CD14-positive monocyte (primary cell): ENCODE measurements around the gene SGO2. TPM values are rescaled to one million over a fixed set of nuclear protein-coding genes. Genes with fewer than 3 reads are reported as not detected.

Experiments
- DNase-seq, 3 donors: peaks; one replicate each; pipeline ENCODE4 v3.0.0-alpha.2; 2011 to 2022
- H2AFZ ChIP-seq: 2 replicates; pipeline ENCODE4 v1.6.0; 2012; ENCODE audit warnings: mild to moderate bottlenecking, low read depth, low read length, inconsistent platforms; ENCODE audit not compliant: insufficient read depth, poor library complexity, severe bottlenecking
- H3K27ac ChIP-seq, 2 donors: 1 replicate in 1 of 2; 2 replicates in 1 of 2; pipeline ENCODE4 v1.5.1; 2012 to 2013; ENCODE audit warnings: low read length in 2 of 2, control low read depth in 1 of 2, inconsistent platforms in 1 of 2, low read depth in 1 of 2, mild to moderate bottlenecking in 1 of 2
- H3K27me3 ChIP-seq, 2 donors: one replicate each; pipeline versions ENCODE4 v1.6.0 to v1.6.1; 2011 to 2013; ENCODE audit warnings: low read length in 2 of 2; ENCODE audit not compliant: control insufficient read depth in 2 of 2, insufficient read depth in 2 of 2
- H3K36me3 ChIP-seq, 2 donors: replicated peaks in 1 of 2; 1 replicate in 1 of 2; 2 replicates in 1 of 2; pipeline versions ENCODE4 v1.5.1 to v1.6.1; 2012 to 2013; ENCODE audit warnings: low read length in 2 of 2, control low read depth in 1 of 2, inconsistent platforms in 1 of 2, mild to moderate bottlenecking in 1 of 2; ENCODE audit not compliant: insufficient read depth in 2 of 2, control insufficient read depth in 1 of 2
- H3K4me1 ChIP-seq, 2 donors: 1 replicate in 1 of 2; 2 replicates in 1 of 2; pipeline versions ENCODE4 v1.5.1 to v1.6.1; 2012 to 2013; ENCODE audit warnings: low read length in 2 of 2, control low read depth in 1 of 2, inconsistent platforms in 1 of 2, mild to moderate bottlenecking in 1 of 2, moderate library complexity in 1 of 2; ENCODE audit not compliant: insufficient read depth in 2 of 2, control insufficient read depth in 1 of 2
- H3K4me2 ChIP-seq: replicated peaks from 2 replicates; pipeline ENCODE3; 2012; ENCODE audit warnings: low read length, moderate library complexity, mild to moderate bottlenecking; ENCODE audit not compliant: poor library complexity, severe bottlenecking; ENCODE audit errors: extremely low read depth
- H3K4me3 ChIP-seq, 3 experiments: fragments of 200-600 bp in 1 of 3; sonication (generic) in 1 of 3; replicated peaks in 1 of 3; 1 replicate in 2 of 3; 2 replicates in 1 of 3; pipeline ENCODE4 v1.5.1; 2011 to 2013; ENCODE audit warnings: low read length in 3 of 3, mild to moderate bottlenecking in 3 of 3, control low read depth in 2 of 3, low read depth in 2 of 3, inconsistent platforms in 1 of 3, moderate library complexity in 1 of 3
- H3K79me2 ChIP-seq: 2 replicates; pipeline ENCODE4 v1.6.0; 2012; ENCODE audit warnings: mild to moderate bottlenecking, control low read depth, inconsistent platforms, low read length, moderate library complexity; ENCODE audit not compliant: insufficient read depth
- H3K9ac ChIP-seq: 2 replicates; pipeline ENCODE4 v1.6.0; 2017; ENCODE audit warnings: low read length, mild to moderate bottlenecking; ENCODE audit not compliant: insufficient read depth, poor library complexity, severe bottlenecking
- H3K9me3 ChIP-seq, 2 donors: replicated peaks in 1 of 2; 1 replicate in 1 of 2; 2 replicates in 1 of 2; pipeline versions ENCODE4 v1.5.1 to v1.6.1; 2012 to 2013; ENCODE audit warnings: low read length in 2 of 2, control low read depth in 1 of 2; ENCODE audit not compliant: control insufficient read depth in 1 of 2, insufficient read depth in 1 of 2
- H4K20me1 ChIP-seq: 2 replicates; pipeline ENCODE4 v1.6.0; 2012; ENCODE audit warnings: mild to moderate bottlenecking, low read length, control low read depth, moderate library complexity; ENCODE audit not compliant: insufficient read depth
- H3K27ac Mint-ChIP-seq, 7 donors: one replicate each; pipeline ENCODE4 v1.8.0; 2020; ENCODE audit warnings: mild to moderate bottlenecking in 7 of 7, mixed read lengths in 7 of 7, moderate library complexity in 6 of 7, inconsistent platforms in 2 of 7
- H3K27me3 Mint-ChIP-seq, 3 donors: one replicate each; pipeline ENCODE4 v1.8.0; 2021 to 2022; ENCODE audit warnings: low read depth in 3 of 3, mild to moderate bottlenecking in 3 of 3, mixed read lengths in 3 of 3, moderate library complexity in 3 of 3, inconsistent platforms in 1 of 3
- H3K36me3 Mint-ChIP-seq, 2 donors: one replicate each; pipeline ENCODE4 v1.8.0; 2020; ENCODE audit warnings: mixed read lengths in 2 of 2, inconsistent platforms in 1 of 2, mild to moderate bottlenecking in 1 of 2
- H3K4me1 Mint-ChIP-seq: one replicate; pipeline ENCODE4 v1.8.0; 2020; ENCODE audit warnings: mild to moderate bottlenecking, mixed read lengths
- H3K4me3 Mint-ChIP-seq, 2 donors: one replicate each; pipeline ENCODE4 v1.8.0; 2020; ENCODE audit warnings: mild to moderate bottlenecking in 2 of 2, mixed read lengths in 2 of 2, moderate library complexity in 1 of 2
- H3K9me3 Mint-ChIP-seq, 7 donors: one replicate each; pipeline ENCODE4 v1.8.0; 2020 to 2022; ENCODE audit warnings: mixed read lengths in 7 of 7, mild to moderate bottlenecking in 6 of 7, moderate library complexity in 6 of 7, inconsistent platforms in 2 of 7
- CTCF ChIP-seq: fragments of 200-600 bp; IDR thresholded peaks from one replicate; pipeline ENCODE4 v1.8.0; 2022; ENCODE audit warnings: antibody characterized with exemption, mild to moderate bottlenecking
- WGBS: methylation state at CpG from one replicate; pipeline ENCODE4 v1.1.5; 2013; ENCODE audit warnings: missing lambda C conversion rate; ENCODE audit not compliant: insufficient coverage; 5-methylcytosine and 5-hydroxymethylcytosine counted together
- intact Hi-C, 2 donors: fragments of 100-400 bp; cut with micrococcal nuclease; formaldehyde crosslinking; loops; one replicate each; pipeline versions ENCODE4 v1.15.0 to v1.15.1; 2023
- polyA plus RNA-seq, 3 donors: library from polyadenylated mRNA; depleted of rRNA in 1 of 3; unstranded in 2 of 3; stranded (reverse) in 1 of 3; fragments of 300-500 nt in 2 of 3; fragments of >200 nt in 1 of 3; fragmentation: Illumina TruSeq in 2 of 3; gene quantifications; 1 replicate in 2 of 3; 2 replicates in 1 of 3; pipeline ENCODE4 v1.2.3, GENCODE V29; 2012 to 2021

Gene SGO2
- polyA plus RNA-seq, 3 donors, result 0.49 to 1.5 (median 1.4) TPM

- 0% methylated on average over 1 of the region's 4 CpGs for WGBS
- H4K20me1 ChIP-seq, result no peaks in the 10 kb centered on the region
- intact Hi-C loops, result loop anchor here in 1 of 2 donors (10.0 kb wide), 1 partner anchor 198 kb away; the partner anchor contains the start of gene BZW1
- peaks cover 36 to 43% of the 10 kb centered on the region in 2 donors for H3K4me1 ChIP-seq
- Mint-ChIP-seq H3K36me3 (no peaks in the 10 kb centered on the region), H3K27me3 (peaks cover 0 to 3% (median 0%) of the 10 kb centered on the region in 3 donors), H3K4me3 (peak overlapping the region; percentile 13 to 64), H3K4me1 (peaks cover 39% of the 10 kb centered on the region), H3K9me3 (no peaks in the 10 kb centered on the region), H3K27ac (peak overlapping the region in 6 of 7 donors; percentile 45 to 88 (median 68))
- no peaks in the 10 kb centered on the region for H3K27me3 ChIP-seq
- H3K4me2 ChIP-seq, result peak overlapping the region; percentile 61
- no peak overlapping the region for H3K9ac ChIP-seq
- no peaks in the 10 kb centered on the region for H3K9me3 ChIP-seq
- DNase-seq, result peak in 1 of 3 donors; percentile 11
- no peak for TF ChIP-seq CTCF
- H3K27ac ChIP-seq, result peak overlapping the region in 1 of 2 donors; percentile 80
- no peaks in the 10 kb centered on the region for H3K79me2 ChIP-seq
- peak overlapping the region; percentile 72 for H2AFZ ChIP-seq
- H3K4me3 ChIP-seq, result peak overlapping the region; percentile 2 to 56 (median 36)
- no peaks in the 10 kb centered on the region for H3K36me3 ChIP-seq
These were observed 90.6 kb downstream of the SGO2 start for GRCh38 chr2:200616656-200617055.

GRCh38 chr2:200617156-200618053, 91.4 kb downstream of the SGO2 start:
- no peaks in the 10 kb centered on the region for H3K79me2 ChIP-seq
- peaks cover 39% of the 10 kb centered on the region for H3K4me1 Mint-ChIP-seq
- TF ChIP-seq CTCF, result no peak
- H3K27ac ChIP-seq, result peak overlapping the region in 1 of 2 donors; percentile 80
- H3K9me3 ChIP-seq, result no peaks in the 10 kb centered on the region
- H3K9ac ChIP-seq, result no peak overlapping the region
- no peak for DNase-seq
- H3K27ac Mint-ChIP-seq, result peak overlapping the region in 4 of 7 donors; percentile 6 to 88 (median 51)
- no peaks in the 10 kb centered on the region for H4K20me1 ChIP-seq
- H3K27me3 Mint-ChIP-seq, result peaks cover 0 to under 1% (median 0%) of the 10 kb centered on the region in 3 donors
- WGBS, result 33% methylated on average over 2 of the region's 6 CpGs
- H3K4me1 ChIP-seq, result peaks cover 36 to 43% of the 10 kb centered on the region in 2 donors
- no peaks in the 10 kb centered on the region for H3K9me3 Mint-ChIP-seq
- H3K27me3 ChIP-seq, result no peaks in the 10 kb centered on the region
- intact Hi-C loops, result loop anchor here in 1 of 2 donors (10.0 kb wide), 1 partner anchor 197 kb away; the partner anchor contains the start of gene BZW1
- no peak overlapping the region for H3K4me3 ChIP-seq
- peak overlapping the region in 1 of 2 donors; percentile 29 for H3K4me3 Mint-ChIP-seq
- H3K36me3 ChIP-seq, result no peaks in the 10 kb centered on the region
- H3K36me3 Mint-ChIP-seq, result no peaks in the 10 kb centered on the region
- H2AFZ ChIP-seq, result peak overlapping the region; percentile 72
- H3K4me2 ChIP-seq, result peak overlapping the region; percentile 61
